A549 (cell line): ENCODE measurements around the gene MYLK. TPM values are rescaled to one million over a fixed set of nuclear protein-coding genes. Genes with fewer than 3 reads are reported as not detected.

Experiments
- ATAC-seq, 2 experiments: fragments of 200-7000 bp in 1 of 2; fragments of >200 bp in 1 of 2; cut with Nextera tagmentation in 1 of 2; cut with Tn5 transposase in 1 of 2; 3 replicates each; pipeline versions ENCODE4 v1.8.0 to v1.9.1; 2018 to 2020; ENCODE audit warnings: mild to moderate bottlenecking in 1 of 2, moderate library complexity in 1 of 2
- CTCF ChIA-PET: fragments of 300-600 bp; sonication (Branson Sonifier 250); formaldehyde crosslinking; extraction: SDS; loops from one replicate; lab custom pipeline; 2021; ENCODE audit warnings: antibody characterized with exemption, inconsistent platforms; lab: Yijun Ruan, JAX
- POLR2A ChIA-PET: fragments of 350-600 bp; formaldehyde crosslinking; extraction: SDS; loops from one replicate; lab custom pipeline; 2021; ENCODE audit warnings: antibody characterized with exemption, inconsistent platforms; lab: Yijun Ruan, JAX
- DNase-seq, 2 experiments: peaks; one replicate each; pipeline versions ENCODE4 v3.0.0 to v3.0.0-alpha.2; 2011 to 2016; ENCODE audit warnings: low read depth in 1 of 2, low spot score in 1 of 2
- FAIRE-seq: peaks from 2 replicates; lab custom pipeline; 2011; peaks lifted over from hg19 to GRCh38; lab: Jason Lieb, UNC
- H3K27ac ChIP-seq, 2 experiments: fragments of >200 bp; sonication (Bioruptor Twin); formaldehyde crosslinking; 3 replicates each; pipeline ENCODE4 v1.5.1; 2016 to 2017
- H3K4me1 ChIP-seq: fragments of >200 bp; sonication (Bioruptor Twin); formaldehyde crosslinking; 3 replicates; pipeline ENCODE4 v1.6.1; 2016
- H3K4me2 ChIP-seq: fragments of >200 bp; sonication (Bioruptor Twin); formaldehyde crosslinking; 3 replicates; pipeline ENCODE4 v1.6.1; 2016
- H3K4me3 ChIP-seq: fragments of >200 bp; sonication (Bioruptor Twin); formaldehyde crosslinking; 3 replicates; pipeline ENCODE4 v1.5.1; 2016
- H3K9me3 ChIP-seq: fragments of >200 bp; sonication (Bioruptor Twin); formaldehyde crosslinking; 3 replicates; pipeline ENCODE4 v1.6.1; 2016
- CBX8 ChIP-seq: fragments of 200-600 bp; sonication (generic); IDR thresholded peaks from 2 replicates; pipeline ENCODE4 v1.6.1; 2016
- CEBPB ChIP-seq, 2 experiments: fragments of >200 bp in 1 of 2; sonication (Bioruptor Twin) in 1 of 2; formaldehyde crosslinking in 1 of 2; IDR thresholded peaks; 2 replicates each; pipeline ENCODE4 v1.6.1; 2012 to 2016
- EHMT2 ChIP-seq: fragments of 200-600 bp; sonication (generic); IDR thresholded peaks from 2 replicates; pipeline ENCODE4 v1.6.1; 2016; ENCODE audit warnings: antibody characterized with exemption, low read depth, mild to moderate bottlenecking, moderate library complexity
- EP300 ChIP-seq, 2 experiments: fragments of >200 bp; sonication (Bioruptor Twin); formaldehyde crosslinking; IDR thresholded peaks; 2 replicates in 1 of 2; 3 replicates in 1 of 2; pipeline ENCODE4 v1.6.1; 2016 to 2017
- FOSL2 ChIP-seq, 2 experiments: fragments of 450-650 bp in 1 of 2; fragments of >200 bp in 1 of 2; sonication (Bioruptor Twin) in 1 of 2; formaldehyde crosslinking; IDR thresholded peaks; 2 replicates each; pipeline versions ENCODE4 v1.5.0 to v1.6.1; 2016 to 2020; ENCODE audit warnings: mild to moderate bottlenecking in 1 of 2, moderate library complexity in 1 of 2
- HES2 ChIP-seq: fragments of >200 bp; sonication (Bioruptor Twin); formaldehyde crosslinking; IDR thresholded peaks from 2 replicates; pipeline ENCODE4 v1.6.1; 2016
- HMGXB4 ChIP-seq: fragments of 250-450 bp; sonication (Bioruptor Pico); IDR thresholded peaks from 2 replicates; pipeline ENCODE4 v1.5.0; 2021; ENCODE audit warnings: mild to moderate bottlenecking, moderate library complexity, borderline replicate concordance
- HOXA7 ChIP-seq: fragments of 250-450 bp; sonication (Bioruptor Pico); IDR thresholded peaks from 2 replicates; pipeline ENCODE4 v1.5.0; 2020; ENCODE audit warnings: mild to moderate bottlenecking, moderate library complexity
- HOXB13 ChIP-seq: fragments of 250-450 bp; sonication (Bioruptor Pico); IDR thresholded peaks from 2 replicates; pipeline ENCODE4 v1.5.0; 2020; ENCODE audit warnings: low read depth, mild to moderate bottlenecking, moderate library complexity
- HOXB5 ChIP-seq: fragments of 250-450 bp; sonication (Bioruptor Pico); IDR thresholded peaks from 2 replicates; pipeline ENCODE4 v1.5.0; 2020; ENCODE audit warnings: mild to moderate bottlenecking, moderate library complexity
- JUN ChIP-seq, 2 experiments: fragments of >200 bp; sonication (Bioruptor Twin); formaldehyde crosslinking; IDR thresholded peaks; 2 replicates in 1 of 2; 3 replicates in 1 of 2; pipeline ENCODE4 v1.6.1; 2016 to 2017
- JUNB ChIP-seq: fragments of >200 bp; sonication (Bioruptor Twin); formaldehyde crosslinking; IDR thresholded peaks from 2 replicates; pipeline ENCODE4 v1.6.1; 2016
- KDM1A ChIP-seq: fragments of 200-600 bp; sonication (generic); IDR thresholded peaks from 2 replicates; pipeline ENCODE4 v1.6.1; 2016; ENCODE audit warnings: low read depth, mild to moderate bottlenecking
- MAZ ChIP-seq: fragments of 150-350 bp; IDR thresholded peaks from 2 replicates; pipeline ENCODE4 v1.6.1; 2014; ENCODE audit warnings: antibody characterized with exemption, low read depth, low read length, borderline replicate concordance
- NFE2L2 ChIP-seq: fragments of 150-350 bp; conservative IDR thresholded peaks from 2 replicates; pipeline ENCODE4 v1.6.1; 2014; ENCODE audit warnings: low read length
- RCOR1 ChIP-seq: fragments of 150-350 bp; IDR thresholded peaks from 2 replicates; pipeline ENCODE4 v1.6.1; 2014; ENCODE audit warnings: antibody characterized with exemption, low read length, low read depth
- RFX5 ChIP-seq: fragments of 450-650 bp; IDR thresholded peaks from 2 replicates; pipeline ENCODE4 v1.7.1; 2014; ENCODE audit warnings: antibody characterized with exemption, mild to moderate bottlenecking, moderate library complexity
- SMC3 ChIP-seq: fragments of >200 bp; sonication (Bioruptor Twin); formaldehyde crosslinking; IDR thresholded peaks from 3 replicates; pipeline ENCODE4 v1.6.1; 2018; ENCODE audit warnings: inconsistent platforms
- TFCP2L1 ChIP-seq: fragments of 250-450 bp; sonication (Bioruptor Pico); IDR thresholded peaks from 2 replicates; pipeline ENCODE4 v1.5.0; 2021; ENCODE audit warnings: mild to moderate bottlenecking
- ZNF302 ChIP-seq: fragments of 250-450 bp; sonication (Bioruptor Pico); IDR thresholded peaks from 2 replicates; pipeline ENCODE4 v1.9.0; 2021; ENCODE audit warnings: inconsistent platforms, mild to moderate bottlenecking, moderate library complexity
- ZSCAN20 ChIP-seq: fragments of 250-450 bp; sonication (Bioruptor Pico); IDR thresholded peaks from 2 replicates; pipeline ENCODE4 v1.8.0; 2022; ENCODE audit warnings: mild to moderate bottlenecking, moderate library complexity
- polyA plus RNA-seq, 4 experiments: library from polyadenylated mRNA; depleted of rRNA in 3 of 4; stranded (reverse); fragments of >200 nt; fragmentation: RNase III in 1 of 4; extraction: RNeasy Plus Mini Kit Qiagen cat#74134 plus additional on column Dnase treatment in 1 of 4; gene quantifications; 2 replicates in 3 of 4; 3 replicates in 1 of 4; pipeline ENCODE4 v1.2.3, GENCODE V29; 2011 to 2017
- TF ChIP-seq, protein P1 (sequence below): IDR thresholded peaks from 2 replicates; pipeline ENCODE4 v1.6.1; 2012
- TF ChIP-seq, protein P2 (sequence below): fragments of 450-650 bp; IDR thresholded peaks from 2 replicates; pipeline ENCODE4 v1.6.1; 2014; ENCODE audit warnings: antibody characterized with exemption

MYLK gene
- polyA plus RNA-seq, 2 of the 4 experiments (the other 2 are of a cell fraction): 16.9 to 17.4 TPM

DNA sequence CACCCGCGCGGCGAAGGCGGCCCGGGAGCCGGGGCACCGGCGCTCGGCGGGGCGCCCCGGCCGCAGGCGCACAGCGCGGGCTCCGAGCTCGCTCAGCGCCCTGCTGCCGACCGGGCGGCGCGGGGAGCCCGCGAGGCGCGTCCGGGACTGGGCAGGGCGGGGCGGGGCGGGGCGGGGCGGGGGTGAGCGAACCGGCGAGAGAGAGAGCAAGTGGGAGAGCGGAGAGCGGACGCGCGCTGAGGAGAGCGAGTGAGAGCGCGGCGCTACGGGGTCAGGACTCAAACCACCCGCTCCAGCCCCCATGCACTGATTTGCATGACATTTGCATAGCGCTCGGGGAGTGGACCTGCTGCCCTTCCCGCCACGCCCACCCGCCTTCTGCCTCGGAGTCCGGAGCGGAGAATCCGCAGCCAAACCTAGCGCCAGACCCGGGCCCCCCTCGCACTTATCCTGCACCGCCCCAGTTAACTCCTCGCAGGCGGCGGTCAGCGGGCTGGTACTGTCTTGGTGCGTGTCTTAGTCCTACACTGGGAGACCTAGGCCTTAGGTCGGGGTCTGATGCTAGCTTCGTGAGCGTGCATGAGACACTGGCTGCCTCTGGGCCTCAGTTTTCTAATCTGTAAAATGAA is at the start of gene MYLK (continued):
- TF ChIP-seq, protein P1, sequence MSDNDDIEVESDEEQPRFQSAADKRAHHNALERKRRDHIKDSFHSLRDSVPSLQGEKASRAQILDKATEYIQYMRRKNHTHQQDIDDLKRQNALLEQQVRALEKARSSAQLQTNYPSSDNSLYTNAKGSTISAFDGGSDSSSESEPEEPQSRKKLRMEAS: 0 out of 2 replicates have a peak, but pooled peaks have one; percentile 42
- no peak for TF ChIP-seq EP300 (IDR thresholded peaks at IDR 0.05)
- TF ChIP-seq, protein P2, sequence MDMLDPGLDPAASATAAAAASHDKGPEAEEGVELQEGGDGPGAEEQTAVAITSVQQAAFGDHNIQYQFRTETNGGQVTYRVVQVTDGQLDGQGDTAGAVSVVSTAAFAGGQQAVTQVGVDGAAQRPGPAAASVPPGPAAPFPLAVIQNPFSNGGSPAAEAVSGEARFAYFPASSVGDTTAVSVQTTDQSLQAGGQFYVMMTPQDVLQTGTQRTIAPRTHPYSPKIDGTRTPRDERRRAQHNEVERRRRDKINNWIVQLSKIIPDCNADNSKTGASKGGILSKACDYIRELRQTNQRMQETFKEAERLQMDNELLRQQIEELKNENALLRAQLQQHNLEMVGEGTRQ: no peak
- no peak; the same call in 1 of the 2 replicates for TF ChIP-seq KDM1A
- no peak for TF ChIP-seq JUNB
- no peak for TF ChIP-seq TFCP2L1
- TF ChIP-seq ZSCAN20 (CRISPR knock-in tag): no peak
- no peak for TF ChIP-seq HOXA7 (CRISPR knock-in tag)
- no peak for TF ChIP-seq MAZ
- no peak for TF ChIP-seq EHMT2
- no peak for TF ChIP-seq FOSL2 (IDR thresholded peaks at IDR 0.05)
- TF ChIP-seq FOSL2 (CRISPR knock-in tag; IDR thresholded peaks at IDR 0.05): no peak
- peak; percentile 25; the same call in 1 of the 3 replicates for TF ChIP-seq SMC3
- TF ChIP-seq HOXB13 (CRISPR knock-in tag): no peak
- no peak for TF ChIP-seq ZNF302 (CRISPR knock-in tag)
- TF ChIP-seq CBX8: no peak
- no peak for TF ChIP-seq RFX5
- TF ChIP-seq RCOR1: no peak
- no peak; a peak in 2 of 5 replicates for TF ChIP-seq JUN (IDR thresholded peaks at IDR 0.05)
- TF ChIP-seq, all 56 proteins: peak for 7

DNA sequence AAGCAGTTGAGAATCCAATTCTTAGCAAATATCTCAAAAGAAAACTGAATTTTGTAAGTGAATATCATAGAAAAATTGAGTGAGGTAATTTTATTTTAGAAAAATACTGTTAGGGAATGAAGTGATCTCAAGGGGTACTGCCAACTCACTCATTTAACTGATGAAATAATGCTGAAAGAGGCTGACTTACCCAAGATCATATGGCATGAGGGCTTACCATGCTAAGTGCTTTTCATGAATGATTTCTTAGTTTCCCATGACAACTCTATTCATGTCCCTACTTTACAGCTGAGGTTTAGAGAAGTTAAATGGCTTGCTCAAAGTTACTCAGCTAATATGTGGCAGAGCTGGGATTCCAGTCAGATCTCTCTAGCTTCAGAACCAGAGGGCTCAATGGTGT is 46.3 kb upstream of the MYLK start:
- no peak for DNase-seq
- TF ChIP-seq JUNB (no peak), NFE2L2 (no peak), SMC3 (no peak), CEBPB (IDR thresholded peaks at IDR 0.05) (no peak), HOXB5 (CRISPR knock-in tag) (no peak), HMGXB4 (no peak), HES2 (no peak), HOXB13 (CRISPR knock-in tag) (no peak)
- TF ChIP-seq, protein P2: no peak
- 0 out of 3 replicates have a peak, but pooled peaks cover 3% of the 10 kb centered on the region for H3K4me1 ChIP-seq
- H3K9me3 ChIP-seq: no peaks in the 10 kb centered on the region
- no peak overlapping the region for H3K4me2 ChIP-seq
- H3K4me3 ChIP-seq: no peak overlapping the region
- POLR2A ChIA-PET: no interaction called here
- peak; percentile 61 for FAIRE-seq
- ATAC-seq: no peak
- CTCF ChIA-PET: interaction anchor here (0.9 kb wide), 1 partner anchor 207 kb away, joined by 4 read pairs; no protein-coding TSS in a partner anchor
- H3K27ac ChIP-seq: no peak overlapping the region
